Activated CD8-positive, alpha-beta memory T cell treated with anti-CD3 and anti-CD28 coated beads, Interleukin-2, amount 50 U/mL, for 48 hours (primary cell): Measurements from ENCODE around the gene MRPL14.

ENCODE experiments used
- DNase-seq: peaks from one replicate; pipeline ENCODE4 v3.0.0-alpha.2; 2020

Gene MRPL14

DNA sequence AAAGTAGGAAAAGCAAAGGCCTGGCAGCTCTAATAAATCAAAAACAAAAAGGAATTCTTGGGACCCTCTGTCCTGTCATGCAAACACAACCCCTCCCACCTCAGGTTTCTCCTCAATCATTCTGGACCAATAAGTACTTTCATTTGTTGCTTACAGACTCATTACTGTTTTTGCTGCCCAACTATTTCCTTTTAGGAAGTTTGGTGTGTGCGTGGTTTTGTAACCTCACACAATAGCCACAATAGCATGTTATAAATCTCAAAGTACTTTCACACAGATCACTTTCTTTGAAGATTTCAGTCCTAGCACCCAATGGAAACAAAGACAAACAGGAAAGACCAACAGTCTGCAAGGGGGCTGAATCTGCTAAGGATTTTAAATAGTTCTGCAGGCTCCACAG, 4.5 kb downstream of the MRPL14 start:
- DNase-seq = no peak

DNA sequence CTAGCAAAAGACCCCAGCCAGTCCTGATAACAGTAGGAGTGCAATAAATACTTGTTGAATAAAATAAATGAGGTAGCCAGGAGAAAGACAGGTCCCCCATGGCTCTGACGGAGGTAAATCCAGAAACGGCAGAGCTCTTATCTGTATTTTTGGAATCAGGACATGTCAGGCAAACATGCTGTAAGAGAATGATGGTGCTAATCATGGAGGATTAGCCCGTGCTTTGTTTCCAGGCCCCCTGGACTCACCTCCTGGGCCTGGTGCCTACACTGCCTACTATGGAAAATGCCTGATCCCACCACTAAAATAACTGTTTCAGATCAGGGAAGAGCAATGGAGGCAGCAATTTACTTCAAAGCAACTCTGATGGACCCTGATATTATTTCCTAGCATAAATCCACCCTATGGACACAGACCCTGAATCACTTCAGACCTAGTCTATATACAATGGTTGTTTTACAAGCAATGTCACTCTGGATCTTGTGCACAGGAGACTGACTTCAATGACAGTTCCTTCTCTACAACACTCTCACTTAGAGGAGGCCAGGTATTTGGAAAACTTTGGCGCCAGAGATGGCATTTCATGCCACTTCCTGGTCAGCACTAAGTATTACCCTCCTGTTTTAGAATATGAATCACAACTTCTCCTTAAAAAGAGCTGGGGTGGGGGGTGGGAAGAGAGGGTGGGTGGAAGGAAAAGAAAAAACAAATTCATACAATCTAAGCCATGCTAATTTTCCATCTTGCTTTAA, 6.4 kb downstream of the MRPL14 start:
- no peak for DNase-seq

DNA sequence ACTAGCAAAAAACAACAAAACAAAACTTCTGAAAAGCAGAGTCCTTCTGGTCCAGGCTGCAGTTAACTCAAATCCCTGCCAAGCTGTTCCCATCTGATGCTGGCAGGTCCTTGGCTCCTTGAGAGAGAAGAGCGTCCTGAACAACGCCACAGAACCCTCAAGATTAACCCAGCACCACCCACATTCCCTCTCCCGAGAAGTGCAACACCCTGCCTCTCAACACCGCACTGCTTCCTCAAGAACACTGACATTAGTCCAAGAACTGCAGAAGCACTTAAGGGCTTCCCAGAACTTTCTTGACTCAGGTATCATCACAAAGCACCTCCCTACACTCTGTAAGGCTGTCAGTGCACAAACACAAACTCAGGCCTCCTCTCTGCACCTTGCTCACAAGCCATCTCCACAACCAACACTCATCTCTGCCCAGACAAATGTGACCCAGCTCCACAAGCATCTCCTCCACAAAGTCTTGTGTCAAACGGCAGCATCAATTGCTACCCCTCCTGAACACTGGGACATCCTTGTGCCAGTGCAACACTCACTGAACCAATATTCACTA, 7.5 kb downstream of the MRPL14 start:
- DNase-seq = no peak

DNA sequence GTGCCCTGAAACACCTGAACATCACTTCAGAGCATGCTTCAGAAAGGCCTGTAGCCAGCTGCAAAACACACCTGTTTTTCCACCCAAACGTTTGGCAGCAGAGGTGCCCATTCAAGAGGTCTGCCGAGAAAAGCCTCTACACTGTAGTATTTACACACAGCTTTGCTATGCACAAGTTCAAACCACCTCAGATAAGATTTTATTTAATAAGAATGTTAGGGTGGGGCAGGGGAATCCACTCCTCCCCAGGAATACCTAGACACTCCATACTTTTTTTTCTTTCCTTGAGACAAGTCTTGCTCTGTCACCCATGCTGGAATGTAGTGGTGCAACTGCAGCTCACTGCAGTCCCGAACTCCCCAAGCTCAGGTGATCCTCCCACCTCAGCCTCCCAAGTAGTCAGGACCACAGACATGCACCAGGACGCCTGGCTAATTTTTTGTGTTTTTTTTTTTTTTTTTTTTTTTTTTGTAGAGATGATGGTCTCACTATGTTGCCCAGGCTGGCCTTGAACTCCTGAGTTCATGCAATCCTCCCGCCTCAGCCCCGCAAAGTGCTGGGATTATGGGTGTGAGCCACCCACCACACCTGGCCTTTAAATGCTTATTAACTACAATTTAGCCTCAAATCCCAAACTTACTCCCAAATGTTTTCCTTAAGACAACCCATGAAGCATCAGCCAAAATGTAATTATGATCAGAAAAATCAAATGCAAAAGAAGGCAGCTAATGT, 9.7 kb downstream of the MRPL14 start:
- DNase-seq = no peak

DNA sequence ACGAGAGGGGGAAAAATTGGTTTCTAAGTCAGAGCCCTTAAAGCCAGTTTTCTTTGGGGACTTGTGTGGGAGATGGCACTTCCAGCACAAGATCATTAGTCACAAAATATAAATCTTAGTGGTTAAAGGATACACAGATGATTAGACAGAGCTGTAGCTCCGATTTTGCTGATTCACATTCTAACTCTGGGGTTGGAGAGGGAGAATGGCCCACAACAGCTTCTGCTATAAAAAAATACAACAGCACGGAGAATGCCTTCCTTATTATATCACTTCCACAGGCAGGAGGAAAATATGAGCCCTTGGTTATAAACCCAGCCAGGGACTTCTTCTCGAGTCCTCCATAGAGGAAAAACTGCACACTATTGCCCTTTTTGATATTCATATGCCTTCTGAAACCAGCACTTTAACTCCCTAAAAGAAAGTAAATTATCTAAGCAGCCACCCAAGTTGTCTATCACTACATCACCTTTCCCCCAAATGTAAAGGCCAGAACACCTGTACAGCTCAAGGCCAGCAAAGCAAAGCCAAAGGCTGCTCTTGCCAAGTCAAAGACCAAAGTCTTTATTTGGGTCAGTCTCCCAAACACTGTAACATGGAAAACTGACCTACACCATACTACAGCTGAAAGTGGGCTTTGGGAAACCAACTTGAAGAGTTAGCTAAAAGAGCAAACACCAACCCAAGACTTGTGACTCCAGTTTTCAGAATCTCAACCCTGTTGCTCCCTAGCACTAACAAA, 10.4 kb downstream of the MRPL14 start:
- DNase-seq = no peak

DNA sequence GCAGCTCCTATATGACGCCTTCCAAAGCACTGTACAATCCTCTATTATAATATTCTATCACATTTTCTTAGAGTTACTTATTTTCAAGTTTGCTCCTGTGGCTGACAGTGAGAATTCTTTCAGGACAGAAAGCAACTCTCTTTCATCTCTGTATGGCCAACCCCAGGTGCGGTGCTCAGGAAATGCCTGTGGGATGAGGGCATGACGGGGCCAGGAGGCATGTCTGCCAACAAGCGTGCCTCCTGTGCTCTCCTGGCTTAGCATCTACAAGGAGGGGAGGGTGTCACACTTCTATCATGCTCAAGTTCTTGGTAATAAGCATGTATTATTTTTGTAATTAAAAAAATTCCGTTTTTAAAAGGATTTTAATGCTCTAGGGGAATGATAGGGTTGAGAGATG, 11.4 kb downstream of the MRPL14 start:
- no peak for DNase-seq

DNA sequence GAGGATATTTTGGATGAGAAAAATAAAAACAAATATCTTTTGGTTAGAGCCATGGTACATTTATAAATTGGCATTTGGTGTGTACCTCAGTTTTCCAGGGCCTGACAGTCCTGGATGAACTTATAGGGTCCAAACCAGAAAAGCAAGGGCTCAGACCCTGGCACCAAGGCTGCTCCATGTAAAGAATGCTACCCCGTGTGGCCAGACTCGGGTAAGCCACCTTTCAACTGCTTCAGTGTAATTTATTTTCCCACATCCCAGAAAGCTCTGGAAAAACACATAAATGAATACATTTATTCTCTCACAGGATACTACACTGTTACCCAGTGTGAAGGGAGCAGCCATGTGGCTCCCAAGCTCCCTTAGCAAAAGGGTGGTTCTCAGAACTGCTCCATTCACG, 13.8 kb downstream of the MRPL14 start:
- no peak for DNase-seq

DNA sequence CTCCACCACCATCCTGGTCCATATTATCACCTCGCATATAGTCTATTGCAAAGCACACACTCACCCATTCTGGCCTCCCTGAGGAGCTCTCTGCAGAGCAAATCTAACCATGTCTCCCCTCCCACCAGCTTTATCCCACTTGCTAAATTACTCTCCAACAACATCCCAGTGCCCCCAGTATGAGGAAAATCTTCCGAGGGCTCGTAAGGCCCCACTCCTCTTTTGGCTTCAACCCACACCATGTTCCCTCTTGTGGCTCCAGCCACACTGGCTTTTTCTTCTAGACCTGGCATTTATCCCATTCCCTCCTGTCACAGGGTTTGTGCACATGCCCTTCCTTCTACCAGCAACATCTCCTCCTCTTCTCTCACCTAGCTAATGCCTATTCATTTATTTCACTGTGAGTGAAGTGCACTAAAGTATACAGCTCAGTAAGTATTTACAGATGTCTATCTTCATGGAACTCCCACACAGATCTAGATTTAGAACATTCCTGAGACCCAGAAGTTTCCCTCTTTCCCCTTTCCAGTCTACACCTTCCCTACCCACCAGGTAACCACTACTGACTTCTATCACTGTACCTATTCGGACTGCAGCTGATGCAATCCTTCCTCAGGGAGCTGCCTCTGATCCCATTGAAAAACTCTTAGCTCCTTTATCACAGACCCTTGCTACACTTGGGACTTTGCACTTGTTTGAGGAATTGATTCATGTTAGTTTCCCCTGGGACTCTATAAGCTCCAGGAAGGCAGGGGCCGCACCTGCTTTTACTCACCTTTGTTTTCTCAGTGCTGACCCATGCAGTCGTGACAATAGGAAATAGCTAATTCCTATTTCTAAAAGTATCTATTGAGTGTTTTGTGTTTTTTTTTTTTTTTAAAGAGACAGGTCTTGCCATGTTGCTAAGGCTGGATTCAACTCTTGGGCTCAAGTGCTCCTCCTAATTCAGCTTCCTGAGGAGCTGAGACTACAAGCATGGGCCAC, 15.5 kb downstream of the MRPL14 start:
- DNase-seq = no peak

DNA sequence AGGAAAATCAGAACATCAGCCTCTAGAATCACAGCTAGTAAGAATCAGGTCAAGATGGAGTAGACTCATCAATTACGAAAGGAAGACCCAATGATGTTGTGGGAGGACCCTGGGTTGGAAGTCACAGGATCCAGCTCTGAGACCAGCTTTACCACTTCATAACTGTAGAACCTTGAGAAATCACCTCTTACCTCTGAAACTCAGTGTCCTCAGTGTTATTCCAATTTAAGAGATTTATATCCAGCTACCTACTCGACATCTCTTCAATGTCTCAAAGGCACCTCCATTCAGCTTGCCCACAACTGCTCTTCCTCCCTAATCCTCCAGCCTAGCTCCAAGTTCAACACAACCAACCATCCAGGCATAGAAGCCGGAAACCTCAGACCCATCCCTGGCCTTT, 16.3 kb downstream of the MRPL14 start:
- DNase-seq = no peak

DNA sequence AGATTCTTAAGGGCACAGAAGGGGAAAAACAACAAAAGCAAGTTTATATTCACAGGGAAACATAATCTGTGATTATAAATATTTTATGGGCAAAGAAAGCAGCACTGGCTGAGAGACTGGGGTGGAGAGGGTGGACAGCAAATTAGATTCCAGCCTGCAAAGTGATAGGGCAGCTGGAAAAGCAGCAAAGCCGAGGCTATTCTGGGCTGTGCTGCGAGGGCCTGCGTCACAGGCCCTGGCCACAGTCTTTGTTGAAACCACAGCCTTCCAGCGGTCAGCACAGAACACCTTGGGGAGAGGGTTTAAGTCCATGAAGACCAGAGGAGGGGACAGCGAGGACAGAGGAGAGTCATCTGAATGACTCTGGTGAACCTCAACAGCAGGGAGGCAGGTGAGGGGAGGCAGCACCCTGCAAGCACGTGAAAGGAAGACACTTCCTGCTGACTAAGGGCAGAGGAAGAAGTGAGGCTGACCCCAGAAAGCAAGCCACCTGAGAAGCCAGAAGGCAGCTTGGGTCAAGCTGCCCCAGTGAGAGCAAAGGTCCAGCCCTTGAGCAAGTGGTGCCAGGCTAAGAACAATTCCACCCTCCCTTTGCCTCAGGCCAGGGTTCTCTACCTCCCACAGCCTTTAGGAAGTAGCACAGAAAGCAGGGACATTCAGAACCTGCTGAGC, 17.1 kb downstream of the MRPL14 start:
- no peak for DNase-seq

DNA sequence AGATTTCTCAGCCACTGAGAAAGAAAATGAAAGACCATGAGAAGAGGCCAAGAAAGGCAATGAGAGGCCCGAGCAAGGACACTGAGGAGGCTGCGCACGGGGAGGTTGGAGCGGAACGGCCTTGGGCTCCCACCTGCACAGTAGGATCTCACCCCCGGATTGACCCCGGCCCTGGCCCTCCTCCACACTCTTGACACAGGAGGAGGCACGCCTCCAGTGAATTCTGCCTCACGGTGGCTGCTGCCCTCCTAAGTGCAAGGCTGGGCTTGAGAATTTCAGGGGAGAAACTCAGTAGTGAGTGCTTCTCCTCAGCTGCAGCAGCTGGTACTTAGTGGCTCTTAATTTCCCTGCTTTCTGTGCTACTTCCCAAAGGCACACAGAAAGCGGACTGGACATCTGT, 18.0 kb downstream of the MRPL14 start:
- DNase-seq = no peak

DNA sequence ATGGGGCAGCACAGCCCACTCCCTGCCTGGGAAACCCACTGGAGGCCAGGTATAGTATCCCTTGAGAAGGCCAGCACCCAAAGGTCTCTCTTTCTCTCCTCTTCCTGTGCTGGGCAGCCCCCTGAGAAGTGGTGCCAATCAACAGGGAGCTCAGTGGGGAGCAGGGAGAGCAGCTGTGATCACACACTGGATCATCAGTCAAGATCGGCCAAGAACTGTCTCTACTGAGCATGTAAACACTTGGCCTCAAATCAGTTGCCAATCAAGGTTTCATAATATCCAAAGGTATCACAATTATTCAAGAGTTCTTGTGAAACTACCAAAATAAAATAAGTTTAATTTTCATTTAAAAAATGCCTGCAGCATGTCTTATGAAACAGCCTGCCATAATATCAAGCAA, 18.8 kb downstream of the MRPL14 start:
- no peak for DNase-seq

DNA sequence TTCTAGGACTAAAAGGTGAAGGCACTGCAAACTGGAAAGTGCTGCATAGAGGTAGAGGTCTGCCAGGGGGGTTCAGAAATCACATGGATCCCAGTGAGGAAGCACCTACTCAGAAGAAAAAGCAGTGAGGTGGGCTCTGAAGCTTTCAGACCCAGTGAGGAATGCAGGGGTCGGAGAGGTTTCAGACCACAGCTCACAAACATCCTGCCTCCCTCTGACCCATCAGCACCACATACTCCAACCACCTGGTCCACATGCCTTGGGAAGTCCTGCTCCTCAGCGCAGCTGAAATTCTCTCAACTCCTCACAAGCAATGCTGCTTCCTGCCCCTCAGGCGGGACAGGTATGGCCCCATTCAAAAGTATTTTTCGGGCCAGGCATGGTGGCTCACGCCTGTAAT, 20.2 kb downstream of the MRPL14 start:
- DNase-seq = no peak

DNA sequence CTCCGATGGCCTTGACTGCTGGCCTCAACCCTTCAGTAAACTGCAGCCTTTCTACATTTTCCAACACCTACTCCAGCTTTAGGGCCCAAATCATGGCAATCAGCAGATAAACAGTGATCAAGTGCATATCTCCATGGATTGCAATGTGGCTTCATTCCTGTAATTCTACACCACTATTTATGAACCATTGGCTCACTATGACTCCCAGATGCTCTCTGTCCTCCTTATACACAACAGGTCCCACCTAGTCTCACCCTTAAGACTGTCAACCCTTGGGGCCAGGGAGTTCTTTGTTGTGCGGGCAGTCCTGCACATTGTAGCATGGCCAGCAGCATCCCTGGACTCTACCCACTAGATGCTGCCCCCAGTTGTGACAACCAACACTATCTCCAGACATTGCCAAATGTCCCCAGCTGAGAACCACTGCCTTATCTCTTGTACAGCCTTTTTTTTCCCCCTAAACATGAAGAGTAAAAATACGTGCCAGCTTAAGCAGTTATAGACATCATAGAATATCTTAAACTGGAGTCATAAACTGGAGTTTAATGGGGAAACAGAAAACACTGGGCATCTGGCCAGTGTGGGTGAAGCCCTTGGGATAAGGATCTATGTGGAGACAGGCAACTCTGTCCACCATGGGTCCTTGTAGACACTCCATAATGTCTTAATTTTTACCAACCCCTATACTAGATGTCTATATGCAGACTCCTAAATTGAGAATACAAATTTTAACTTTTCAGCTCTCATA, 21.1 kb downstream of the MRPL14 start:
- DNase-seq = no peak

DNA sequence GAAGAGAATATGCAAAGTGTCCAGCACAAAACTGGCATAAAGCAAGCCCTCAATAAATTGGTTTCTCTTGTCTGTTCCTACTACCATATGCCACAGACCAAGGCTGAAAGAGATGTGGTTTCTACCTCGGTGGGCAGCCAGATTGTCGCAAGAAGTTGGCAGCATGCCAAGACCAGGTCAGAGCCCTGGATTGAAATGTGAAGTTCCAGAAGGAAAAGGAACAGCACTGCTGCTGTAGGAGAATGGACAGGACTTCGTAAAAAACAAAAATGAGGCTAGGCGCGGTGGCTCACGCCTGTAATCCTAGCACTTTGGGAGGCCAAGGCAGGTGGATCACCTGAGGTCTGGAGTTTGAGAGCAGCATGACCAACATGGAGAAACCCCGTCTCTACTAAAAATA, 22.1 kb downstream of the MRPL14 start:
- DNase-seq = no peak

DNA sequence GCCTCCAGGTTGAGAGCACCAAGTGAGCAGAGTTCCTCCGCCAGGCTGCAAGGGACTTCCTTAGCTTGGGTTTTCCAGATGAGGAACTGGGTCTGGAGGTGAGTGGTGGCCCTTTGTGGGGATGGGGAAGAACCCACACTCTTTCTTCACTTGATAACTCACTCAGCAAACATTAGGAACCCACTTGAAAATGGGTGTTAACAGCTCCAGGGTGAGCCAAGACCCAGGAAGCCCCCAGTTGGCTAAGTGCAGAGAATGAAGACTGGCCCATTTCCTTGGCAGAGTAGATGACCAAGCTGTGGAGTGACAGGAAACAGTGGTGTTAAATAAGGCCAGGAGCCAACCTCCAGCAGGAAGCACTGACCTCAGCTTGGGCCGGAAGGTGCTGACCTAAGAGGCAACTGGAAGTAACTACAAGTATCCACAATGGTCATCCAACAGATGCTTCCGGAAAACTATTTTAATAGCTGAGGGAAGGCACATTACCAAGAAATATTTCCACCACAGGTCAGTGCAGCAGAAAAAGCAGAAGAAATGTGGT, 22.7 kb downstream of the MRPL14 start:
- no peak for DNase-seq

DNA sequence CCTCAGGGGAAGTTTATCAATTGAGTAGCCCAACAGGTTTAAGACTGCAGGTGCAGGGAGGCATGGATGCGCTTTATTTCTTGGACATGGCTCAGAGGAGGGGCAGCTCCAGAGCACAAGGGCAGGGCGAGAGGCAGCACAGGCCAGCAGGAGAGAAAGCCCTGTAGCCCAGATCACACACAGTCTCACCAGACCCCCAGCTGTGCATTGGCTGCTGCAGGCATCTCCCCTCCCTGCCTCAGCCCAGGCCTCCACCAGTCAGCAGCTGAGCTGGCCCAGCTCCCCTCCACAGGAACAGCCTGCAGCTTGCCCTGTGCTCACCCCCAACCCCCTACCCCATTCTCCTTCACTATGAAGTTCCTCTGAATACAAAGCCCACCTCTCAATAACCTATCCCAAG, 24.7 kb downstream of the MRPL14 start:
- DNase-seq = no peak

DNA sequence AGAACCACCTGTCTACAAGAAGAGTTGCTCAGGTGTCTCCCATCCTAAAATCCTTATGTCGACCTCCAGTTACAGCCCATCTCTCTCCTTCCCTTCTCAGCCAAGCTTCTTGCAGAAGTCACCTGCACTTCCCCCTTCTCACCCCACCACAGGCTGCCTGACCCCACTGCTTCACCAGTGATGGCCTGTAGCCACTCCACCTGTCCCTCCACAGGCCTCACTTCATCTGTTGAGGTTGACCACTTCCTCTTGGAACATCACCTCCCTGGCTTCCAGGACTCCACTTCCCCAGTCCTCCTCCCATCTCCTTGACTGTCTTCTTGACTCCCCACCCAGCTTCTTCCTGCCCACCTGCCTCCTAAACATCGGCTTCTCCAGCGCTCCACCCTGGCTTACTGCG, 25.4 kb downstream of the MRPL14 start:
- DNase-seq = no peak

DNA sequence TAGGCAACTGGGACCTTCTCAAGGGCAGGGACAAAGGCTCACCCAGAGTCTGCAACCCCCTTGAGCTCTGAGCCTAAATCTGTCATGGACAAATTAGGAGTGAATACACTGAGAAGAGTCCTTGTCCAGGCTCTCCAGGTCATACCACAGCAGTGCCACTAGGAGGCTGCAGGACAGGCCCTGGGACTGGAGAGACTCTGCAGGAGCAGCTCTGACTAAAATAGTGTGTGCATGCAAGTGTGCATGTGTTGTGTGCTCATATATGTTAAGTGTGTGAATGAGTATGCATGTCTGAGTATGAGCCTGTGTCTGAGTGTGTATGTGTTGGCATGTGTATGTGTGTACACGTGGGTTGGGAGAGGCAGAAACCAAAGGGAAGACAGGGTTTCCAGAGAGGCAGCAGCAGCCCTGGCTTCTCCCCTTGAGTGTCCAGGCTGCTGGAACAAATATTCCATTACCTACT, 27.1 kb downstream of the MRPL14 start:
- DNase-seq = no peak

DNA sequence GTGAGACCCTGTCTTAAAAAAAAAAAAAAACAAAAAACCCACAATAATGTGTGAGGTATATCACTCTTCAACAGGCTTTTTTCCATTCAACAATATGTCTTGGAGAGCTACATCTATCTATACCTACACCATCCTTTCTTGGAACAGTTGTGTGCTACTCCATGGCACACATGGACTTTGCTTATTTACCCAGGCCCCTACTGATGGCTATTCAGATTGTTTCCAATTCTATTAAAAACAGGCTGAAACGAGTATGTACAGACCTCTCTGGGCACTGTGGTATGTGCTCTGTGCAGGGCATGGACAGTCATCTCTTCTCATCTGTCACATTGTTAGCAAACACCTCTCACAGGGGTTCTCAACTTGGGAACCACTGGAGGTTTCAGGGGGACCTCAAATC, 28.1 kb downstream of the MRPL14 start:
- no peak for DNase-seq
